ENCODE data around the gene MPO. TPM values are rescaled to one million over a fixed set of nuclear protein-coding genes. Genes with fewer than 3 reads are reported as not detected.

Gene MPO
- total and polyA plus RNA-seq, 9 of the 15 experiments (the other 6 are each of a cell fraction or from before 2014, with no cell fraction given) = 0.04 to 0.47 (median 0.39) TPM; not detected in 6

DNA sequence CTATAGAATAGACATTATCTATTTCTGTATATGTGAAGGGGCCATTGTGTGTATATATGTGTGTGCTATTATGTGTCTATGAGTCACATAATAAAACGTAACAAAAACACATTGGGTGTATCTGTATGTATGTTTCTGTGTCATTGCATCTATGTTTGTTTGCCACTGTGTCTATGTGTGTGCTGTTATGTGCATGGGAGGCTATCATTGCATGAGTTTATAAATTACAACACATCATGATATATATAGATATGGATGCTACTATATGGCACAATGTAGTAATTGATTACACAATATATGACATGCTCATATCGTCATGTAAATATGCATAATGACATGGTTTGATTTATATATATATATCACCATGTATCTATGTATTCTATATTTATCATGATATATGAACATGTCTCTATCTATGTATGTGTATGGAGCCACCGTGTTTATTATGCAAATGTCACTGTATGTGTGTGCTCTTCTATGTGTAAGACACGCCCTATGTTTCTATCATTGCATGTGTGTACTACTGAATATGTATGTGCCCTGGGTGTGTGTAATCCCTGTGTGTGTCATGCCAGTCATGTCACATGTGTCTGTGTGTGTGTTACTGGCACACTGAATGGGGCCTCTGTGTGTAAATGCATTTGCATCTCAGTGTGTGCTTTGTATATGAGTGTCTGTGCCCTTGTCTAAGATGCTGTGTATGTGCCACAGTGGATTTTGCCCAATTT lies 49.2 kb upstream of the MPO start (continued):
- TF ChIP-seq POLR2B (IDR thresholded peaks at IDR 0.05; ENCODE audit: low read depth, partially characterized antibody) (peak; percentile 88), TCFL5 (CRISPR knock-in tag; conservative IDR thresholded peaks at IDR 0.05) (no peak), CTBP1 (IDR thresholded peaks at IDR 0.05; ENCODE audit: borderline replicate concordance) (no peak), PHTF2 (CRISPR knock-in tag; IDR thresholded peaks at IDR 0.05) (no peak), SAFB2 (IDR thresholded peaks at IDR 0.05; ENCODE audit: borderline replicate concordance, low read depth, low read length, severe bottlenecking) (no peak), ZNF57 (CRISPR knock-in tag; IDR thresholded peaks at IDR 0.05) (no peak), PML (IDR thresholded peaks at IDR 0.05; ENCODE audit: low read length) (peak; percentile 84), CREB1 (IDR thresholded peaks at IDR 0.05) (peak; percentile 6), CREB1 (CRISPR knock-in tag; IDR thresholded peaks at IDR 0.05) (no peak; the same call in 1 of the 2 replicates), SMARCC2 (IDR thresholded peaks at IDR 0.05; ENCODE audit: low read depth) (no peak), SNIP1 (IDR thresholded peaks at IDR 0.05; ENCODE audit: low read depth) (no peak), ZNF77 (CRISPR knock-in tag; IDR thresholded peaks at IDR 0.05) (no peak; the same call in 1 of the 2 replicates), ZNF766 (CRISPR knock-in tag; conservative IDR thresholded peaks at IDR 0.05) (no peak), ZNF592 (IDR thresholded peaks at IDR 0.05) (no peak), IFI16 (CRISPR knock-in tag; IDR thresholded peaks at IDR 0.05) (no peak), NR4A1 (CRISPR knock-in tag; IDR thresholded peaks at IDR 0.05) (no peak), NR4A1 (tag; IDR thresholded peaks at IDR 0.05) (no peak), MNT (conservative IDR thresholded peaks at IDR 0.05) (peak; percentile 15 to 35; a peak in 2 of 4 replicates), ZFX (CRISPR knock-in tag; IDR thresholded peaks at IDR 0.05) (no peak), ZKSCAN1 (IDR thresholded peaks at IDR 0.05; ENCODE audit: low read depth, low read length) (0 out of 2 replicates have a peak, but pooled peaks have one; percentile 13), RBM39 (optimal IDR thresholded peaks at IDR 0.05; ENCODE audit: low read depth, low read length) (no peak), RBM15 (IDR thresholded peaks at IDR 0.05; ENCODE audit: insufficient read depth, low read length) (no peak)
- TF ChIP-seq, protein P1, sequence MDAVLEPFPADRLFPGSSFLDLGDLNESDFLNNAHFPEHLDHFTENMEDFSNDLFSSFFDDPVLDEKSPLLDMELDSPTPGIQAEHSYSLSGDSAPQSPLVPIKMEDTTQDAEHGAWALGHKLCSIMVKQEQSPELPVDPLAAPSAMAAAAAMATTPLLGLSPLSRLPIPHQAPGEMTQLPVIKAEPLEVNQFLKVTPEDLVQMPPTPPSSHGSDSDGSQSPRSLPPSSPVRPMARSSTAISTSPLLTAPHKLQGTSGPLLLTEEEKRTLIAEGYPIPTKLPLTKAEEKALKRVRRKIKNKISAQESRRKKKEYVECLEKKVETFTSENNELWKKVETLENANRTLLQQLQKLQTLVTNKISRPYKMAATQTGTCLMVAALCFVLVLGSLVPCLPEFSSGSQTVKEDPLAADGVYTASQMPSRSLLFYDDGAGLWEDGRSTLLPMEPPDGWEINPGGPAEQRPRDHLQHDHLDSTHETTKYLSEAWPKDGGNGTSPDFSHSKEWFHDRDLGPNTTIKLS (IDR thresholded peaks at IDR 0.05; ENCODE audit: borderline replicate concordance, low read depth) = no peak; the same call in 1 of the 2 replicates
